ENCODE data around the gene FEZF1.

- TF ChIP-seq CTCF (IDR thresholded peaks at IDR 0.05) (no peak), POLR2A (IDR thresholded peaks at IDR 0.05) (no peak)
Measured at GRCh38 chr7:122343601-122344302, 39.2 kb upstream of the FEZF1 start.
